Progenitor cell of endocrine pancreas (in vitro differentiated cells): ENCODE results near the gene ARHGAP27. TPM values are rescaled to one million over a fixed set of nuclear protein-coding genes. Genes with fewer than 3 reads are reported as not detected.
"Not testable (repeated sequence)": the region's sequence is repeated elsewhere in the genome, so short reads cannot be mapped to it uniquely, and the experiment has no call there.

Experiments
- DNase-seq: peaks from one replicate; pipeline ENCODE4 v3.0.0; 2021; ENCODE audit warnings: low spot score; ENCODE audit not compliant: unreplicated experiment
- H3K27ac Mint-ChIP-seq: 2 replicates; pipeline ENCODE4 v1.8.0; 2021; ENCODE audit warnings: mild to moderate bottlenecking, moderate library complexity, mixed read lengths
- H3K27me3 Mint-ChIP-seq: 2 replicates; pipeline ENCODE4 v1.8.0; 2021; ENCODE audit warnings: mixed read lengths
- H3K36me3 Mint-ChIP-seq: 2 replicates; pipeline ENCODE4 v1.8.0; 2022; ENCODE audit warnings: mixed read lengths; ENCODE audit not compliant: insufficient read depth
- H3K4me1 Mint-ChIP-seq: 2 replicates; pipeline ENCODE4 v1.8.0; 2021; ENCODE audit warnings: low read depth, mixed read lengths
- H3K4me3 Mint-ChIP-seq: 2 replicates; pipeline ENCODE4 v1.8.0; 2021; ENCODE audit warnings: low read depth, mild to moderate bottlenecking, moderate library complexity, mixed read lengths
- H3K9me3 Mint-ChIP-seq: 2 replicates; pipeline ENCODE4 v1.8.0; 2021; ENCODE audit warnings: low read depth, mixed read lengths
- total RNA-seq: library from RNA; stranded (reverse); gene quantifications from 2 replicates; pipeline ENCODE4 v1.2.1, GENCODE V29; 2021
- TF ChIP-seq, protein P1 (sequence below): fragments of 200-600 bp; sonication (generic); IDR thresholded peaks from one replicate; pipeline ENCODE4 v1.5.0; 2021; ENCODE audit warnings: antibody characterized with exemption, mild to moderate bottlenecking; ENCODE audit not compliant: unreplicated experiment

Gene ARHGAP27
- total RNA-seq, 1 donor from 2014 or later: 7.6 TPM

DNA sequence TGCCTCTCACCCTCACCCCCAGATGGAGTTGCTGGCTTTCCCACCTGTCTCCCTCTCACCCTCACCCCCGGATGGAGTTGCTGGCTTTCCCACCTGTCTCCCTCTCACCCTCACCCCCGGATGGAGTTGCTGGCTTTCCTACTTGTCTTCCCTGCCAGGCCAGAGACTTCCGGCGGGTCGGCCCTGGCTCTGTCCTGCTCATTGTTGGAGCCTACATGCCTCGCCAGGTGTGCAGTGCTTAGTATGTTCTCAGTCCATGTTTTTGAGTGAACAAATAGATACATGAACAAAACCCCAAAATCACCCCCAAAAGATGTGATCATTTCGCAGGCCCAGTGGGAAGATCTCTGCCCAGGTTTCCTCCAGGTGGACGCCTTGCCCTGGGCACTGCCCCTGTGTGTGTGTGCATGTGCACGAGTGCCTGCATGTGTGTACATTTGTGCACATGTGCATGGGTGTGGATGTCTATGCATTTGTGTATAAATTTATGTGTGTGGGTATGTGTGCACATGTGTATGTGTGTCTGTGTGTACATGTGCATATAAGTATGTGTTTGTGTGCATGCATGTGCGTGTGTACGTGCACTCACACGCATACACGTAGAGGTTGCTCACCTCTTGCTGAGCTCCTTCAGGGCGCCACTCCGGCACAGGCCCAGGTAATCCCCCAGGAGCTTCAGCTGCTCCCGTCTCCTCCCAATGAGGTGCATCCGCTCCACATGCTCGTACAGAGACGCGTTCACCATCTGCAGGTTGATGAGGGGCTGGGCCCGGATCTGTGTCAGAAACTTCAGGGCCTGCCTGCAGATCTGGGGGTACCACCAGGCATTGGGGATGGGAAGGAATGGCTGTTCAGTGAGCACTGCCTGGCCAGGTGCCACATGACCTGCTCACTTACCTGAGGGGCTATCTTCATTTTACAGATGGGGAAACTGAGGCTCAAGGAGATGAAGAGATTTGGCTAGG, 12.5 kb upstream of the ARHGAP27 start:
- not testable (repeated sequence) for H3K27ac Mint-ChIP-seq, H3K36me3 Mint-ChIP-seq, H3K27me3 Mint-ChIP-seq, H3K4me3 Mint-ChIP-seq, H3K9me3 Mint-ChIP-seq, H3K4me1 Mint-ChIP-seq, DNase-seq

- H3K9me3 Mint-ChIP-seq, H3K27ac Mint-ChIP-seq, H3K27me3 Mint-ChIP-seq, H3K4me1 Mint-ChIP-seq, DNase-seq, H3K36me3 Mint-ChIP-seq, H3K4me3 Mint-ChIP-seq: not testable (repeated sequence)
These were observed 11.6 kb upstream of the ARHGAP27 start for GRCh38 chr17:45444301-45444700.

GRCh38 chr17:45443371-45444260, 10.9 kb upstream of the ARHGAP27 start:
- not testable (repeated sequence) for H3K27ac Mint-ChIP-seq, H3K27me3 Mint-ChIP-seq, H3K36me3 Mint-ChIP-seq, H3K9me3 Mint-ChIP-seq, H3K4me1 Mint-ChIP-seq, H3K4me3 Mint-ChIP-seq, DNase-seq

- no peaks in the 10 kb centered on the region for H3K27me3 Mint-ChIP-seq
- no peak overlapping the region for H3K4me3 Mint-ChIP-seq
- no peak for DNase-seq
- H3K27ac Mint-ChIP-seq: peak overlapping the region; percentile 41
- peaks cover 7% of the 10 kb centered on the region for H3K4me1 Mint-ChIP-seq
- H3K36me3 Mint-ChIP-seq: no peaks in the 10 kb centered on the region
- no peaks in the 10 kb centered on the region for H3K9me3 Mint-ChIP-seq
- TF ChIP-seq, protein P1, sequence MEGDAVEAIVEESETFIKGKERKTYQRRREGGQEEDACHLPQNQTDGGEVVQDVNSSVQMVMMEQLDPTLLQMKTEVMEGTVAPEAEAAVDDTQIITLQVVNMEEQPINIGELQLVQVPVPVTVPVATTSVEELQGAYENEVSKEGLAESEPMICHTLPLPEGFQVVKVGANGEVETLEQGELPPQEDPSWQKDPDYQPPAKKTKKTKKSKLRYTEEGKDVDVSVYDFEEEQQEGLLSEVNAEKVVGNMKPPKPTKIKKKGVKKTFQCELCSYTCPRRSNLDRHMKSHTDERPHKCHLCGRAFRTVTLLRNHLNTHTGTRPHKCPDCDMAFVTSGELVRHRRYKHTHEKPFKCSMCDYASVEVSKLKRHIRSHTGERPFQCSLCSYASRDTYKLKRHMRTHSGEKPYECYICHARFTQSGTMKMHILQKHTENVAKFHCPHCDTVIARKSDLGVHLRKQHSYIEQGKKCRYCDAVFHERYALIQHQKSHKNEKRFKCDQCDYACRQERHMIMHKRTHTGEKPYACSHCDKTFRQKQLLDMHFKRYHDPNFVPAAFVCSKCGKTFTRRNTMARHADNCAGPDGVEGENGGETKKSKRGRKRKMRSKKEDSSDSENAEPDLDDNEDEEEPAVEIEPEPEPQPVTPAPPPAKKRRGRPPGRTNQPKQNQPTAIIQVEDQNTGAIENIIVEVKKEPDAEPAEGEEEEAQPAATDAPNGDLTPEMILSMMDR: no peak
These were observed 9.0 kb upstream of the ARHGAP27 start for GRCh38 chr17:45441526-45442310.

GRCh38 chr17:45440839-45441515, 8.3 kb upstream of the ARHGAP27 start:
- H3K4me3 Mint-ChIP-seq, H3K36me3 Mint-ChIP-seq, H3K27me3 Mint-ChIP-seq, H3K27ac Mint-ChIP-seq, H3K4me1 Mint-ChIP-seq, H3K9me3 Mint-ChIP-seq, DNase-seq: not testable (repeated sequence)

DNA sequence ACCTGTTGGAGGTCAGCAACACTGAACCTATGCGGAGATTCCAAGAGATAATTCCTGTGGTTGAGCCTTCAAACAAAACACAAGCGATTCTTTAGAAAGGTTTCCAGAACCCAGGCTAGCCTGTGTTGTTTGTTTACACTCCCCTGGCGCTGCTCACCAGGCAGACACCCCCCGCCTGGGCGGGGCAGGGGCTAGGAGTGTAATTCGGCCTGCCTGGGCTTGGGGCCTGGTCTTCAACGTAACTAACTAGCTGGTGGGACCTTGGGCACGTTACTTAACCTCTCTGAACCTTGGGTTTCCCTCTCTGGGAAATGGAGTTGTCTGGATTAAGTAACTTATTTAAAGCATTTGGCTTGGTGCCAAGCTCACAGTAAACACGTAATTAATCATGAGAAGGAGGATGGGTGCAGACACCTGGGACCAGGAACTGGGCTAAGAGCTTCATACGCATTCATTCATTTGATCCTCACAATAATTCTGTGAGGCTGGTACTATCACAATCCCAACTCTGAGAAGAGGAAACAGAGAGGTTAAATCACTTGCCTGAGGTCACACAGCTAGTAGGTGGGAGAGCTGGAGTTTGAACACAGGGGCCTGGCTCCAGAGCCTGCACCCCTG, 7.6 kb upstream of the ARHGAP27 start:
- Mint-ChIP-seq H3K4me1 (peaks cover 7% of the 10 kb centered on the region), H3K27ac (no peak overlapping the region), H3K9me3 (no peaks in the 10 kb centered on the region), H3K27me3 (peaks cover under 1% of the 10 kb centered on the region), H3K36me3 (no peaks in the 10 kb centered on the region), H3K4me3 (no peak overlapping the region)
- no peak for DNase-seq
- TF ChIP-seq, protein P1: no peak
